K562 treated with DMSO at 1 percent for 4 hours (cell line): ENCODE data around the gene C10orf90. TPM values are rescaled to one million over a fixed set of nuclear protein-coding genes. Genes with fewer than 3 reads are reported as not detected.

ENCODE experiments used
- total RNA-seq: library from RNA; unstranded; fragments of 300-600 nt; gene quantifications from 2 replicates; pipeline ENCODE4 v1.2.3, GENCODE V29; 2022; ENCODE audit not compliant: insufficient read depth

C10orf90 gene
- total RNA-seq, result not detected in 2 replicates

DNA sequence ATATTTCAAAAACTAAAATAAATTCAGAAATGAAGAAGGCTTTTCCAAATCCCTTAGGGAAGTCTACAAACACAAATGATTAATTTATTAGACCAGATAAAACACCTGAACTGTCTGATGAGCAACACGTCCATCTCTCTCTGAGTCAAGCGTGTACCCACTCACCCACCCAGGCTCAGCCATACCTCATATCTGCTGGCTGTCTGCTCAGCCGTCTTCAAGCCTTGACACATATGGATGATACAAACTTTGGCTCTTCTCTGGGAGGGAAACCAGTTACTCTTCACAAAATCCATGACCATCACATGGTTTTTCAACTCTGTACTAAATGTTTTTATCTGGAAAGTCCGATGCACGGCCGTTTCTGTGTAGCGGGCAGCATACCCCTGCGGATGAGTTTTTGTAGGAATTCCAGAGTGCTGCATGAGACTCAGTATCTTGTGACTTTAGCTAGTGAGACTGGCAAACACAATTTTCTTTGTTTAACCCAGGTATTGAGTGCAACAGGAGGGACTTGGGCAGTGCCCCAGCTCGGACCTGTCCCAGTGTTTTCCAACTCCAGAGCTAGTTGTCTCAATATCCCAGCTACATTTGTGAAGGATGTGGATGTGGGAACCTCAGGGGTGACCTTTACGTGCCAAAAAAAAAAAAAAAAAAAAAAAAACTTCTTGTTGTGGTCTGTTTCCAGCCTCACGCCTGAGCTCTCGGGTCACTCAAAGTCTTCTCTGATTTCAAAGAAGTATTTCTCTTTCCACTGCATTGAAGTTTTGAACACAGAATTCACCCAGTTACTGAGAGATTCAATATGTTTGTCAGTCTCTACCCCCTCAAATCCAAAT lies at the start of gene C10orf90:
Gene C10orf90, minus strand, starts transcription at position 638 of the 839 bp plus-strand sequence. Its CDS starts 213 bp downstream, at position 425.

GRCh38 chr10:126387931-126388911 lies 282.3 kb downstream of the C10orf90 start, which contains the start of gene ADAM12:
Gene ADAM12, minus strand, starts transcription at chr10:126388477. Its CDS starts 332 bp downstream, at chr10:126388145.

Other genes starting within 250 kb of the C10orf90 start
- gene DOCK1, start 234.7 kb upstream of the C10orf90 start, total RNA-seq, result not detected in 2 replicates